ENCODE measurements around the gene ADGB.

The ADGB gene

GRCh38 chr6:146857980-146858347, 259.2 kb downstream of the ADGB start:
- H2BK12ac ChIP-seq (ENCODE audit: low read length): peak overlapping the region; percentile 1
- H3K18ac ChIP-seq (ENCODE audit: low read length): no peak overlapping the region
- H3K4me2 ChIP-seq (ENCODE audit: low read length): peak overlapping the region; percentile 71
- peaks cover 2% of the 10 kb centered on the region for H3K9me3 ChIP-seq (ENCODE audit: insufficient read depth, low read depth, low read length)
- no peaks in the 10 kb centered on the region for H3K36me3 ChIP-seq (ENCODE audit: control insufficient read depth in 1 of 2, insufficient read depth in 2 of 2, low read length in 2 of 2)
- no peak overlapping the region for H2BK5ac ChIP-seq (ENCODE audit: low read depth, low read length, poor library complexity)
- H3K14ac ChIP-seq (ENCODE audit: low read length): no peak overlapping the region
- H3K9ac ChIP-seq (ENCODE audit: low read length): no peak overlapping the region
- H4K91ac ChIP-seq (ENCODE audit: low read depth, low read length): peak overlapping the region; percentile 48
- DNase-seq: no peak
- H2BK120ac ChIP-seq (ENCODE audit: insufficient read depth, low read length, poor library complexity): peak overlapping the region; percentile 47
- H3K27me3 ChIP-seq (ENCODE audit: insufficient read depth, low read length): no peaks in the 10 kb centered on the region
- no peak overlapping the region for H3K4me3 ChIP-seq (ENCODE audit: low read depth, low read length)
- H3K79me2 ChIP-seq (ENCODE audit: control insufficient read depth, insufficient read depth, low read length, poor library complexity): no peaks in the 10 kb centered on the region
- WGBS (ENCODE audit: extremely low coverage, insufficient coverage, insufficient read length): no CpG with 5 or more reads among the region's 5 CpGs
- H3K23ac ChIP-seq (ENCODE audit: low read length): no peak overlapping the region
- H2AFZ ChIP-seq (ENCODE audit: insufficient read depth, low read length, poor library complexity): peak overlapping the region; percentile 62
- peaks cover 3 to 8% of the 10 kb centered on the region in 2 experiments for H3K4me1 ChIP-seq (ENCODE audit: control insufficient read depth in 1 of 2, insufficient read depth in 2 of 2, low read length in 2 of 2)
- no peak overlapping the region for H3K4ac ChIP-seq (ENCODE audit: low read depth, low read length)
- H3K27ac ChIP-seq (ENCODE audit: low read depth, low read length): no peak overlapping the region
- peaks cover 9% of the 10 kb centered on the region for H3K79me1 ChIP-seq (ENCODE audit: low read length)
- H4K8ac ChIP-seq (ENCODE audit: low read depth, low read length): peak overlapping the region; percentile 56
- H2AK5ac ChIP-seq (ENCODE audit: low read length): no peak overlapping the region
- H4K12ac ChIP-seq (ENCODE audit: low read depth, low read length): no peak overlapping the region

GRCh38 chr6:146859206-146859605, 260.4 kb downstream of the ADGB start:
- no peak overlapping the region for H3K18ac ChIP-seq (ENCODE audit: low read length)
- no peak overlapping the region for H2AFZ ChIP-seq (ENCODE audit: insufficient read depth, low read length, poor library complexity)
- peaks cover 6% of the 10 kb centered on the region for H3K79me1 ChIP-seq (ENCODE audit: low read length)
- H3K4me3 ChIP-seq (ENCODE audit: low read depth, low read length): no peak overlapping the region
- H3K27me3 ChIP-seq (ENCODE audit: insufficient read depth, low read length): no peaks in the 10 kb centered on the region
- no peak overlapping the region for H2AK5ac ChIP-seq (ENCODE audit: low read length)
- H4K12ac ChIP-seq (ENCODE audit: low read depth, low read length): no peak overlapping the region
- no peak overlapping the region for H4K91ac ChIP-seq (ENCODE audit: low read depth, low read length)
- no peaks in the 10 kb centered on the region for H3K79me2 ChIP-seq (ENCODE audit: control insufficient read depth, insufficient read depth, low read length, poor library complexity)
- H4K8ac ChIP-seq (ENCODE audit: low read depth, low read length): no peak overlapping the region
- no peak overlapping the region for H2BK120ac ChIP-seq (ENCODE audit: insufficient read depth, low read length, poor library complexity)
- H3K4me2 ChIP-seq (ENCODE audit: low read length): no peak overlapping the region
- H3K27ac ChIP-seq (ENCODE audit: low read depth, low read length): no peak overlapping the region
- no peaks in the 10 kb centered on the region for H3K36me3 ChIP-seq (ENCODE audit: control insufficient read depth in 1 of 2, insufficient read depth in 2 of 2, low read length in 2 of 2)
- no CpG with 5 or more reads among the region's 4 CpGs for WGBS (ENCODE audit: extremely low coverage, insufficient coverage, insufficient read length)
- peaks cover 3 to 8% of the 10 kb centered on the region in 2 experiments for H3K4me1 ChIP-seq (ENCODE audit: control insufficient read depth in 1 of 2, insufficient read depth in 2 of 2, low read length in 2 of 2)
- no peak for DNase-seq
- H3K23ac ChIP-seq (ENCODE audit: low read length): no peak overlapping the region
- H2BK12ac ChIP-seq (ENCODE audit: low read length): peak overlapping the region; percentile 62
- no peak overlapping the region for H3K4ac ChIP-seq (ENCODE audit: low read depth, low read length)
- H3K9ac ChIP-seq (ENCODE audit: low read length): no peak overlapping the region
- no peak overlapping the region for H2BK5ac ChIP-seq (ENCODE audit: low read depth, low read length, poor library complexity)
- no peaks in the 10 kb centered on the region for H3K9me3 ChIP-seq (ENCODE audit: insufficient read depth, low read depth, low read length)
- no peak overlapping the region for H3K14ac ChIP-seq (ENCODE audit: low read length)

GRCh38 chr6:146859795-146860495, 261.2 kb downstream of the ADGB start:
- no peak overlapping the region for H3K4me2 ChIP-seq (ENCODE audit: low read length)
- no peak overlapping the region for H3K4ac ChIP-seq (ENCODE audit: low read depth, low read length)
- H2BK120ac ChIP-seq (ENCODE audit: insufficient read depth, low read length, poor library complexity): no peak overlapping the region
- no peak overlapping the region for H3K18ac ChIP-seq (ENCODE audit: low read length)
- H4K91ac ChIP-seq (ENCODE audit: low read depth, low read length): no peak overlapping the region
- H3K9ac ChIP-seq (ENCODE audit: low read length): no peak overlapping the region
- no peak for DNase-seq
- H3K9me3 ChIP-seq (ENCODE audit: insufficient read depth, low read depth, low read length): no peaks in the 10 kb centered on the region
- H3K79me2 ChIP-seq (ENCODE audit: control insufficient read depth, insufficient read depth, low read length, poor library complexity): no peaks in the 10 kb centered on the region
- no peak overlapping the region for H4K8ac ChIP-seq (ENCODE audit: low read depth, low read length)
- H2AFZ ChIP-seq (ENCODE audit: insufficient read depth, low read length, poor library complexity): no peak overlapping the region
- H3K79me1 ChIP-seq (ENCODE audit: low read length): peaks cover 7% of the 10 kb centered on the region
- no peak overlapping the region for H2BK5ac ChIP-seq (ENCODE audit: low read depth, low read length, poor library complexity)
- peaks cover 7 to 9% of the 10 kb centered on the region in 2 experiments for H3K4me1 ChIP-seq (ENCODE audit: control insufficient read depth in 1 of 2, insufficient read depth in 2 of 2, low read length in 2 of 2)
- H2BK12ac ChIP-seq (ENCODE audit: low read length): no peak overlapping the region
- H3K4me3 ChIP-seq (ENCODE audit: low read depth, low read length): no peak overlapping the region
- H3K36me3 ChIP-seq (ENCODE audit: control insufficient read depth in 1 of 2, insufficient read depth in 2 of 2, low read length in 2 of 2): no peaks in the 10 kb centered on the region
- no CpG with 5 or more reads among the region's 3 CpGs for WGBS (ENCODE audit: extremely low coverage, insufficient coverage, insufficient read length)
- no peak overlapping the region for H3K27ac ChIP-seq (ENCODE audit: low read depth, low read length)
- H3K23ac ChIP-seq (ENCODE audit: low read length): no peak overlapping the region
- H3K14ac ChIP-seq (ENCODE audit: low read length): no peak overlapping the region
- no peak overlapping the region for H4K12ac ChIP-seq (ENCODE audit: low read depth, low read length)
- no peaks in the 10 kb centered on the region for H3K27me3 ChIP-seq (ENCODE audit: insufficient read depth, low read length)
- no peak overlapping the region for H2AK5ac ChIP-seq (ENCODE audit: low read length)

- Histone ChIP-seq H3K36me3 (ENCODE audit: control insufficient read depth in 1 of 2, insufficient read depth in 2 of 2, low read length in 2 of 2) (no peaks in the 10 kb centered on the region), H3K4me2 (ENCODE audit: low read length) (no peak overlapping the region), H3K4ac (ENCODE audit: low read depth, low read length) (no peak overlapping the region), H3K27me3 (ENCODE audit: insufficient read depth, low read length) (no peaks in the 10 kb centered on the region), H2BK5ac (ENCODE audit: low read depth, low read length, poor library complexity) (no peak overlapping the region), H2BK12ac (ENCODE audit: low read length) (no peak overlapping the region), H2BK120ac (ENCODE audit: insufficient read depth, low read length, poor library complexity) (no peak overlapping the region), H3K14ac (ENCODE audit: low read length) (no peak overlapping the region), H3K27ac (ENCODE audit: low read depth, low read length) (no peak overlapping the region), H4K8ac (ENCODE audit: low read depth, low read length) (no peak overlapping the region), H2AK5ac (ENCODE audit: low read length) (no peak overlapping the region), H3K9me3 (ENCODE audit: insufficient read depth, low read depth, low read length) (no peaks in the 10 kb centered on the region), H3K18ac (ENCODE audit: low read length) (no peak overlapping the region), H4K12ac (ENCODE audit: low read depth, low read length) (no peak overlapping the region), H2AFZ (ENCODE audit: insufficient read depth, low read length, poor library complexity) (no peak overlapping the region), H3K79me1 (ENCODE audit: low read length) (peaks cover 4% of the 10 kb centered on the region), H3K79me2 (ENCODE audit: control insufficient read depth, insufficient read depth, low read length, poor library complexity) (no peaks in the 10 kb centered on the region), H3K9ac (ENCODE audit: low read length) (no peak overlapping the region), H4K91ac (ENCODE audit: low read depth, low read length) (no peak overlapping the region), H3K23ac (ENCODE audit: low read length) (no peak overlapping the region), H3K4me1 (ENCODE audit: control insufficient read depth in 1 of 2, insufficient read depth in 2 of 2, low read length in 2 of 2) (peaks cover 9 to 11% of the 10 kb centered on the region in 2 experiments), H3K4me3 (ENCODE audit: low read depth, low read length) (no peak overlapping the region)
- no CpG with 5 or more reads among the region's 2 CpGs for WGBS (ENCODE audit: extremely low coverage, insufficient coverage, insufficient read length)
- DNase-seq: no peak
Measured at GRCh38 chr6:146860583-146860982, 261.8 kb downstream of the ADGB start.

Measured in trophoblast cell (in vitro differentiated cells and primary cell).